ENCODE measurements around the gene CTSC.

GRCh38 chr11:88337181-88337986 is at the start of gene CTSC:
- TF ChIP-seq CTCF (IDR thresholded peaks at IDR 0.05) (0 out of 2 replicates have a peak, but pooled peaks have one; percentile 3), ZFX (IDR thresholded peaks at IDR 0.05; ENCODE audit: borderline replicate concordance) (no peak)

Measured in 22Rv1 (cell line).